Adrenal gland (tissue), 5 donors: ENCODE measurements around the gene PHACTR3.

Experiments
- CTCF ChIP-seq, 6 experiments: fragments of 450-650 bp in 4 of 6; fragments of 200-600 bp in 2 of 6; sonication (generic) in 1 of 6; IDR thresholded peaks; 1 replicate in 5 of 6; 2 replicates in 1 of 6; pipeline versions ENCODE4 v1.5.1 to v1.8.0; 2016 to 2021; ENCODE audit warnings: antibody characterized with exemption in 6 of 6, mild to moderate bottlenecking in 2 of 6, moderate library complexity in 1 of 6
- POLR2A ChIP-seq, 2 donors: fragments of 450-650 bp; IDR thresholded peaks; one replicate each; pipeline ENCODE4 v1.6.1; 2017; ENCODE audit warnings: antibody characterized with exemption in 2 of 2, mild to moderate bottlenecking in 2 of 2, moderate library complexity in 1 of 2
- donor health status: DM: no; HTN: no; CAD: no.

- no peak for TF ChIP-seq CTCF (IDR thresholded peaks at IDR 0.05)
- TF ChIP-seq POLR2A (IDR thresholded peaks at IDR 0.05): no peak
Measured at GRCh38 chr20:59581993-59582679, 22.2 kb upstream of the PHACTR3 start.
